ENCODE results near the gene ZSWIM6. TPM values are rescaled to one million over a fixed set of nuclear protein-coding genes. Genes with fewer than 3 reads are reported as not detected.

The ZSWIM6 gene
- polyA plus RNA-seq, 2 of the 4 experiments (the other 2 are of a cell fraction) = 8.9 to 18.0 TPM

- H3K27ac ChIP-seq = peak overlapping the region in 1 of 2 experiments; percentile 27; a peak in 1 of 6 replicates
- H3K4me3 ChIP-seq = no peak overlapping the region
- FAIRE-seq = no peak
- ChIA-PET POLR2A (interaction anchor here (0.7 kb wide), 1 partner anchor 11 kb away, joined by 5 read pairs; no protein-coding TSS in a partner anchor), CTCF (interaction anchor here (1.1 kb wide), 1 partner anchor 12 kb away, joined by 4 read pairs; no protein-coding TSS in a partner anchor)
- ATAC-seq = 0 out of 6 replicates have a peak, but pooled peaks of 1 of the 2 experiments have one; percentile 34
- H3K4me1 ChIP-seq = peaks cover 46% of the 10 kb centered on the region
- no peak for DNase-seq (ENCODE audit: low read depth in 1 of 2, low spot score in 1 of 2)
- 80% methylated on average over 12 of the region's 12 CpGs for WGBS (ENCODE audit: missing lambda C conversion rate)
- TF ChIP-seq BHLHE40 (IDR thresholded peaks at IDR 0.05; ENCODE audit: low read depth, low read length) = no peak
- TF ChIP-seq NR3C1 (IDR thresholded peaks at IDR 0.05) = no peak
- no peak for TF ChIP-seq MAZ (IDR thresholded peaks at IDR 0.05; ENCODE audit: borderline replicate concordance, low read depth, low read length)
- no peak for TF ChIP-seq REST (IDR thresholded peaks at IDR 0.05)
- TF ChIP-seq ZFP36 (IDR thresholded peaks at IDR 0.05; ENCODE audit: borderline replicate concordance, partially characterized antibody) = no peak
- TF ChIP-seq, protein P1, sequence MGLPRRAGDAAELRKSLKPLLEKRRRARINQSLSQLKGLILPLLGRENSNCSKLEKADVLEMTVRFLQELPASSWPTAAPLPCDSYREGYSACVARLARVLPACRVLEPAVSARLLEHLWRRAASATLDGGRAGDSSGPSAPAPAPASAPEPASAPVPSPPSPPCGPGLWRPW (IDR thresholded peaks at IDR 0.05) = no peak
- TF ChIP-seq, protein P2, sequence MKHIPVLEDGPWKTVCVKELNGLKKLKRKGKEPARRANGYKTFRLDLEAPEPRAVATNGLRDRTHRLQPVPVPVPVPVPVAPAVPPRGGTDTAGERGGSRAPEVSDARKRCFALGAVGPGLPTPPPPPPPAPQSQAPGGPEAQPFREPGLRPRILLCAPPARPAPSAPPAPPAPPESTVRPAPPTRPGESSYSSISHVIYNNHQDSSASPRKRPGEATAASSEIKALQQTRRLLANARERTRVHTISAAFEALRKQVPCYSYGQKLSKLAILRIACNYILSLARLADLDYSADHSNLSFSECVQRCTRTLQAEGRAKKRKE (CRISPR knock-in tag; IDR thresholded peaks at IDR 0.05; ENCODE audit: low read depth) = no peak
- TF ChIP-seq HOXB5 (CRISPR knock-in tag; IDR thresholded peaks at IDR 0.05) = no peak
- TF ChIP-seq CEBPB (IDR thresholded peaks at IDR 0.05) = no peak
- TF ChIP-seq FOXS1 (CRISPR knock-in tag; IDR thresholded peaks at IDR 0.05) = no peak
- no peak for TF ChIP-seq NFE2L2 (conservative IDR thresholded peaks at IDR 0.05; ENCODE audit: low read length)
- no peak for TF ChIP-seq HOXA7 (CRISPR knock-in tag; IDR thresholded peaks at IDR 0.05)
- TF ChIP-seq PHF8 (IDR thresholded peaks at IDR 0.05; ENCODE audit: borderline replicate concordance, low read depth) = no peak
- no peak for TF ChIP-seq HEYL (CRISPR knock-in tag; IDR thresholded peaks at IDR 0.05)
- TF ChIP-seq SREBF2 (IDR thresholded peaks at IDR 0.05) = no peak
- TF ChIP-seq EHF (CRISPR knock-in tag; IDR thresholded peaks at IDR 0.05) = no peak
- no peaks in the 10 kb centered on the region for H3K9me3 ChIP-seq
- no peak overlapping the region for H3K4me2 ChIP-seq
Observed at GRCh38 chr5:61455179-61456006, 123.3 kb downstream of the ZSWIM6 start.

GRCh38 chr5:61460471-61460870 lies 128.4 kb downstream of the ZSWIM6 start:
- Histone ChIP-seq H3K4me3 (no peak overlapping the region), H3K27ac (no peak overlapping the region), H3K4me1 (peaks cover 71% of the 10 kb centered on the region), H3K4me2 (no peak overlapping the region), H3K9me3 (no peaks in the 10 kb centered on the region)
- FAIRE-seq (no peak), DNase-seq (ENCODE audit: low read depth in 1 of 2, low spot score in 1 of 2) (no peak), ATAC-seq (no peak)
- 90% methylated on average over 3 of the region's 3 CpGs for WGBS (ENCODE audit: missing lambda C conversion rate)
- ChIA-PET CTCF (interaction anchor here (1.1 to 1.2 kb wide), 2 partner anchors 9 kb away, joined by 3 read pairs; no protein-coding TSS in a partner anchor), POLR2A (no interaction called here)
- TF ChIP-seq JUN (IDR thresholded peaks at IDR 0.05) = no peak
- no peak for TF ChIP-seq HEYL (CRISPR knock-in tag; IDR thresholded peaks at IDR 0.05)
- no peak for TF ChIP-seq USF2 (IDR thresholded peaks at IDR 0.05)
- TF ChIP-seq PHF8 (IDR thresholded peaks at IDR 0.05; ENCODE audit: borderline replicate concordance, low read depth) = no peak
- TF ChIP-seq MAFK (IDR thresholded peaks at IDR 0.05; ENCODE audit: partially characterized antibody) = no peak
- TF ChIP-seq ZC3H11A (IDR thresholded peaks at IDR 0.05) = no peak
- TF ChIP-seq SREBF2 (IDR thresholded peaks at IDR 0.05) = no peak
- no peak for TF ChIP-seq EP300 (IDR thresholded peaks at IDR 0.05)
- TF ChIP-seq HOXA7 (CRISPR knock-in tag; IDR thresholded peaks at IDR 0.05) = no peak
- TF ChIP-seq, protein P1 (IDR thresholded peaks at IDR 0.05) = no peak
- no peak for TF ChIP-seq HDAC2 (IDR thresholded peaks at IDR 0.05)
- no peak for TF ChIP-seq PBX3 (IDR thresholded peaks at IDR 0.05)
